ENCODE measurements around the gene RAX2.
A peak's percentile ranks its signal among the peaks of the same experiment; 100 is the strongest.
"Not testable (repeated sequence)": the region's sequence is repeated elsewhere in the genome, so short reads cannot be mapped to it uniquely, and the experiment has no call there.

RAX2 gene

DNA sequence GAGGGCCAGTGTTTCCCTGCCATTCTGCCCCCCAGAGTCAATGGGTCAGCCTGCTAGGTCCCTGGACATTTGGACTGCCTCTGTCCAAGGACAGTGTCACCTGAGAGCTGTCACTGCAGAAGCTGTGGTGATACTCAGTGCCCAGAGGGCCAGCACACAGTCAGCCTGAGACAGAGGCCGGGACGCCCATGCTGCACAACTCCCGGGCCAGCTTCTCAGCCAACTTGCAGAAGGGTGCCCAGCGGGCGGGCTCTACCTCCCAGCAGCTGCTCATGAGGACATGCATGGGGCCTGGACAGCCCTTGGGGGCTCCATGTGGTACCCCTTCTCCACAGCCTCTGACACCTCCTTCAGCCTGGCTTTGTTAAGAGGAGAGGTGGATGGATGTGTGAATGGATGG lies 3.8 kb upstream of the RAX2 start:
- DNase-seq = no peak

DNA sequence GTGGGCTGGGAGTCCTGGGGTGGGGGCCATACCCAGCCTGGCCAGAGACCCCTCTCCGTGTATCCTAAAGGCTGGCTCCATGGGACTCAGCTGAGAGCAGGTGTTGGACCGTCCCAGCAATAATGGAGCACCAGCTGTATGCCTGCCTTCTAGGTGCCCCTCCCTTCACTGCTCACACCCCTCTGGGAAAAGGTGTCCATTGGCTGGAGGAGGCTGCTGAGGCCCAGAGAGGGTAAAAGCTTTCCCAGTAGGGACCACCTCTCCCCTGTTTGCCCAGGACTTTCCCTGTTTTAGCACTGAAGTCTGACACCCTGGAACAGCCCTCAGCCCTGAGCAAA lies 3.3 kb upstream of the RAX2 start:
- no peak for DNase-seq

DNA sequence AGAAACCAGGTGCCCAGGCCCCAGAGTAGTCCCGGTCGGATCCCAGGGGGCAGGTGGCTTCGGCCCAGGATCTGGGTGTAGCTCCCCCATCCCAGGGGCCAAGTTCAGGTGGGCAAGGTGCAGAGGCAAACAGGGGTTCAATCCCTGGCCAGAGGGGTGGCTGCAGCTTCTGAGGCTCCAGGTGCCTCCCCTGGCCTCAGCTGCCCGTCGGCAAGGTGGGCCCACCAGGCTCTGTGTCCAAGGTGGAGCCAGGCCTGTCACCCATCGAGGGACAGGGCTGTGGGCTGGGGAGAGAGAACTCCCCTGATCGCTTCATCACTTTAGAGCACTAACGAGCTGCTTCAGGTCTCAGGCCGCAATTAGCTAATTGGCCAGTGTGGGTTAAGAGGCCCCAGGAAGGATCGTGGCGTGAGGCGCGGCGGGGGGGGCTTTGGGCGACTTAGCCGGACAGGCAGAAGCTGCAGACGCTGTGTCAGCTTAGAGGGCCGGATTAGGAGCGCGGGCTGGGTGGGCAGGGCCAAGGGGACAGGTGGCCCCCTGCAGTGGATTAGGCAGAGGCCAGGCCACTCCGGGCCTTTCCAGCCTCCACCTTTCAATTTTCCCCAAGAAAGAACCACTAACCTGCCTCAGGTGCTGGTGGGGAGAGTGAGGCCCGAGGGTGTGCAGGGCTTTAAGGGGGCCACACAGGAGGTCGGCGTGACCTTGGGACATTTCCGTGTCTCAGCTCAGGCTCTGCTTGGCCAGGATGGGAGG lies 2.8 kb upstream of the RAX2 start:
- DNase-seq = no peak

DNA sequence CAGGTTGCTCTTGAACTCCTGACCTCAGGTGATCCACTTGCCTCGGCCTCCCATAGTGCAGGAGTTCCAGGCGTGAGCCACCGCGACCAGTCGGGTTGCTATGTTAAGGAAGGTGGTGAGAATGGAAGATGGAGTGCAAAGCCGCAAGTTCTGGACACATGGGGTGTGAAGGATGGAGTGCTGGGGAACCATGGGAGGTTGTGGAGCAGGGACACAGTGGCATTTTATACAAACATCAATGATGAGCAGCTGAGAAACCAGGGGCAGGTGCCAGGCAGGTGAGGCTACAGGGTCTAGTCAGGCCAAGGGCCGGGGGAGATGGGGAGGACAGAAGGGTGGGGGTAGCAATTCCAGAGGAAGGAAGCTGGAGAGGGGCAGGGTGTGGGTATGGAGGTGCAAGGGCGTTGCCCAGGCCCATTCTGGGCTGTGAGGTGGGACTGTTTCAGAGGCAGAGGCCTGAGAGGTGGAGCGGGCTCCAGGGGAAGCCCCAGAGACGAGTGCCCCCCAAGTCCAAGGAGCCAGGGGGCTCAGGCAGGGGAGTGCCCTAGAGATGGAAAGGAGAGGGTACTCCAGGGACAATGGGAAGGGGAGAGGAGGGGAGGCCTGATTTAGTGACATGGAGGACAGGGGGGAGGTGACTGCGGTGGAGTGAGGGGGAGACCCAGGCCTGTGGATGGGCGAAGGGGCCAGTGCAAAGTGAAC lies 1.9 kb upstream of the RAX2 start:
- no peak for DNase-seq

DNA sequence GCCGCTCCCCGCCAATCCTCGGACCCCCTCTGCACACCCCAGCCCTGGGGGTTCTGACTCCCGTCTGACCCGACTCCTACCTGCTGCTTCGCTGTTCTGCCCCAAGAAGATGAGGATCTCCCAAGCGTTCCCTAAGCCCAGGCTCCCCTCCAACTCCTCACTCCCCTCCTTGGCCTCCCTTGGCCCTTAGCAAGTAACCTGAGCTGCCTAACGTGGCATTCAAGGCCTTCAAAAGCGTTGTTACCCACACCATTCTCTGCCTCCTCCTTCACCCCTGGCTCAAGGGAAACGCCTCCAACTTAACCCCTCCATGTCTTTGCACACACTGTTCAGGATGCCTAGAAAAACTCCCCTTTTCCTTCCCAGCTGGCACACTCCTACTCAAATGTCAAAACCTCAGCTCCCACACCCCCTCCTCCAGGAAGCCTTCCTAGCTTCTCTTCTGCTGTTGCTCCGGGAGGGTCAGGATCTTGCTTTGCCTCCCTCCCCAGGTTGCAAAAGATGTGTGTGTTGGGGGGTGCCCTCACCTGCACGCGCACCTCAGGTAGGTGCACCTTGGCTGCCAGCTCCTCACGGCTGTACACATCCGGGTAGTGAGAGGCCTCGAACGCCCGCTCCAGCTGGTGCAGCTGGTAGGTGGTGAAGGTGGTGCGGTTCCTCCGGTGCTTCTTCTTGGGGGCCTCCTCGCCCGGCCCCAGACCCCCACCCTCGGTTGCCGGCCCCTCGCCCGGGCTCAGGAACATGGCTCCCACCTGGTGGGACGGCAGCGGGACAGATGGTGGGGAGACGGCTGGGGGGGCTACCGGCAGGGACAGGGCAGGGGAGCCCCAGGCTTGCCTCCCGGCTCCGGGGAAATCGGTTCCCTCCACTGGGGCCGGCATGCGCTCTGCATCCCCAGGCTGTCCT lies 775 bp downstream of the RAX2 start:
- DNase-seq = no peak

- no peak for DNase-seq
Observed at GRCh38 chr19:3770136-3770999, 1.7 kb downstream of the RAX2 start.

DNA sequence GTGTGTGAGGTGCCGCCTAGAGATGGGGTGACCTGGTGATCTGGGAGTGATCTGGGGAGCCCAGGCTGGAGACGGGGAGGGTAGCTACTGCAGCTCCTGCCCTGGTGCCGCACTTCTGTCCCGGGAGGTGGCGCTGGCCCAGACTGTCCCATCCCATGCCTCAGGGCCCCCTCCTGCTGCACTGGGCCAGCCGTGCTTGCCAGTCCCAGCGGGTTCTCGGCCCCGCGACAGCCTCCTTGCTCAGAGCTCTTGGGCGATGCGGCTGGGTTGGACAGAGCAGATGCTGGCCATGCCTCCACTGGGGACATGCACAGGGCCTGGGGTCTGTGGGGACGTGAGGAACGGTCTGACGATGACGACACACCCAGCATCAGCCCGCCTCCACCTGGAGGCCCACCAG lies 2.5 kb downstream of the RAX2 start:
- no peak for DNase-seq

DNA sequence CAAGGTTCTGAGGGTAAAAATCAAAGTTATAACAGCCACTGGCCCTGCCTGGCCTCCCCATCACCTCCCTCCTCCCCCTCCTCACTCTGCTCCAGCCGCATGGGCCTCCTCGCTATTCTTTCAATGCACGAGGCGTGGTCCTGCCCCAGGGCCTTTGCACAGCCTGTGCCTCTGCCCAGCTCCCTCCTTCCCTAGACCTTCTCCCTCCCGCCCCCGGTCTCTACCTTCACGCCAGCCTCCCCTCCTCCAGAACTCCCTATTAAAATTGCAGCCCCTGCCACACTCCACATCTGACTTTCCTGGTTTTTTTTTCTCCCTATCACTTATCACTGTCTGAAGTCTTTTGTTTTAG lies 3.3 kb downstream of the RAX2 start:
- DNase-seq = no peak

DNA sequence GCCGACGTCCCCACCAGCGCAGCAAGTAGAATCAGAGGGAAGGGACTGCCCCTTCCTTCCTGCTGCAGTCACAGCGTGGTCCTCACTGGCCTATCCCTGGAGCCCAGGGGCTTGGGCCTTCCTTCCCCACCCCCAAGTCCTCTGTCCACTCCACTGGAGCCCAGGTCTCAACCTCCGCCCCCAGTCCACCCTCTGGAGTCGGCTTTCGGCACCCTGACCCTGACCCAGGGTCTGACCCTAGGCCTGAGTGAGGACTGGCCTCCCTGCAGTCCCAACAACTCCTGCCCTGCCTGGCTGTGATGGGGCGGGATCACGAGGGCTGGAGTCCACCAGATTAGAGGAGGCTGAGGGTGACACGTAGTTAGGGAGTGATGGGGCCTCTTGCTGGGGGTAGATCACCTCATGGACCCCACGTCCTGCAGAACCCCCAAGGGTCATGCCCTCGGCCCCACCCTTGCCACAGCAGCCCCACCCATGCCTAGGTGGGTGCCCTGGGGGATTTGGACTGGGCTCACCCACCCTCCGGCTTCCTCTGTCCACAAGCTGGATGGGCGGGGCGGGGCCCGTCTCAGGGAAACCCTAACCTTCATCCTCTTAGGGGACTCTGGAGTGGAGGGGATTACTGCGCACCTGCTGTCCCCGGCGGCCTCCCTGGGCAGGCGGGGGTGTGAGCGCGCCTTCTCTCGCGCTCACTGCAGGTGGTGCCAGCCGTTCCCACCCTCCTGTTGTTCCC lies 3.8 kb downstream of the RAX2 start:
- no peak for DNase-seq

GRCh38 chr19:3767050-3767449 lies 5.0 kb downstream of the RAX2 start:
- DNase-seq = no peak

GRCh38 chr19:3766520-3766919 lies 5.5 kb downstream of the RAX2 start:
- DNase-seq = no peak

DNA sequence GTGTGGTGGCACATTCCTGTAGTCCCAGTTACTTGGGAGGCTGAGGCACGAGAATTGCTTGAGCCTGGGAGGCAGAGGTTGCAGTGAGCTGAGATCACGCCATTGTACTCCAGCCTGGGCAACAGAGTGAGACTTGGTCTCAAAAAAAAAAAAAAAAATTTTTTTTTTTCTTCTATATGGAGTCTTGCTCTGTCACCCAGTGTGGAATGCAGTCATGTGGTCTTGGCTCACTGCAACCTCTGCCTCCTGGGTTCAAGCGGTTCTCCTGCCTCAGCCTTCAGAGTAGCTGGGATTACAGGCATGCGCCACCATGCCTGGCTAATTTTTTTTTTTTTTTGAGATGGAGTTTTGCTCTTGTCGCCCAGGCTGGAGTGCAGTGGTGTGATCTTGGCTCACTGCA lies 6.3 kb downstream of the RAX2 start:
- DNase-seq = not testable (repeated sequence)

DNA sequence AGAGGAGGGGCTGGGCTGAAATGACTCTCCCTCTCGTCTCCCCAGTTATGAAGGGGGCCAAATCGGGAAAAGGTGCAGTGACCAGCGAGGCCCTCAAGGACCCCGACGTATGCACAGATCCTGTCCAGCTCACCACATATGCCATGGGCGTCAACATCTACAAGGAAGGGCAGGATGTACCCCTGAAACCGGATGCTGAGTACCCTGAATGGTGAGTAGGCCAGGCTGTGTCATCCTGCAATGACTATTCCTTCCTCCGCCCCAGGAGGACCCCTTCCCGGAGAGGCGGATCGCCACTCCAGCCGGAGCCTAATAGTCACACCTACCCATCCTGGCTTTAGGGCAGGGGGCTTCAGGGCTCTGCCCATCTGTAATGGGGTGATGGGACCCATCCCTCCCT lies 6.9 kb downstream of the RAX2 start:
- no peak for DNase-seq

DNA sequence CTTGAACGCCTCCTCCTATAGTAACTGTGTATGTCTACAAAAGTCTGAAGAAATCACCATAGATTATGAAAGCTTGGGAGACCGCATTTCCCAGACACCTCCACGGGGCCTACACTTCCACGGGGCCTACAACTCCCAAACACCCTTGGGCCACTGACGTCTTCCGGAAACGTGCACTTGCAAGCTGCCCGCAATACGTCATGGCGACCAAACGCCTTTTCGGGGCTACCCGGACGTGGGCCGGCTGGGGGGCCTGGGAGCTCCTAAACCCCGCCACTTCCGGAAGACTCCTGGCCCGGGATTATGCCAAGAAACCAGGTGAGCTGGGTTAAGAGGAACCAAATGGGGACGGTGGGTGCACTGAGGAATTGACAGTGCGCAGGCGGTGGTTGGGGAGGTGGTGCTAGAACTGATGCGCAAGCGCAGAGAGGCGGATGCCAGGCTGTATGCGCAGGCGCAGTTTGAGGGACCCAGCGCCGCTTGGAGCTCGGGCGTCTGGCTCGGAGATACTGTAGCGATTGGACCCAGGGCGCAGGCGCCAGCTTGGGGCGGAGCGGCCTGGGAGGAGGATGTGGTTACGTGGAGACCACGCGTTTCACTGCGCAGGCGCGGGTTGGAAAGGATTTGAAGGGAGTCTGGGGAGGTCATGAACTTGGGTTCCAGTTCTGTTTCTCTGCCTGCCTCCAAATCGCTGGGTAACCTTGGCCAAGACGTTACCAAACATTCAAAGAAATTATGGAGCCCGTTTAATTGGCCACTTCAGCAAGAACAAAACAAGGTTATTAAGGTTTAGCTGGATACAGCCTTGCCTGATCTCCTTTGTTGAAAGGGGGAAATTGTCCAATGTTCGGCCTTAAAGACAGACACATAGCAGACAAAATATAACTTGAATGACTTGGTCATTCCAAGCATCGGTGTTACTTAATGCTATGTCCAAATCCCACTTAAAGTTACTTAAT lies 9.2 kb downstream of the RAX2 start, which contains the start of gene MRPL54:
Gene MRPL54 (plus strand): TSS at position 182 of the 959 bp plus-strand sequence. CDS start 19 bp downstream, at position 201.
- peak; percentile 99 for DNase-seq

- no peak for DNase-seq
Observed at GRCh38 chr19:3762130-3762473, 9.9 kb downstream of the RAX2 start.

- peak; percentile 95 for DNase-seq
Observed at GRCh38 chr19:3761382-3762129, 10.5 kb downstream of the RAX2 start, which contains the start of gene APBA3. TSS of gene APBA3 (minus strand) at chr19:3761692. CDS start at chr19:3760264, 1,428 bp downstream.

DNA sequence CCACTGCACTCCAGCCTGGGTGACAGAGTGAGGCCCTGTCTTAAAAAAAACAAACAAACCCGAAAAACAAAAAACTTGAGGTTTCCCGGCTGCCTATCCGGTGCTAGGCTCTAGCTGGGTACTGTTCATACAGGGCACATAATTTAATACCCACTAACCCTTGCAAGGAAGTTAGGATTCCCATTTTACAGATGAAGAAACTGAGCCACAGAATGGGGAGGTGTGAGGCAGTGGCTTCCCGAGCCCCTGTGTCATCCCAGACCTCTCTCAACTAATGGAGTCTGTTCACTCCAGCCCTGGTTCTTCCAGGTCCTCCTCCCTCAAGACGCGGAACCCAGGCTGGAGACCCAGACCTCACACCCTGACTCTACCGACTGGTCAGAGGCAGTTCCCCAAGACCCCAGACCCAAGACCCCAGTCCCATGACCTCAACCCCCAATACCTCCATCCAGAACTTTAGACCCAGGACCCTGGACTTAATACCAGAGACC lies 11.1 kb downstream of the RAX2 start:
- DNase-seq = no peak

DNA sequence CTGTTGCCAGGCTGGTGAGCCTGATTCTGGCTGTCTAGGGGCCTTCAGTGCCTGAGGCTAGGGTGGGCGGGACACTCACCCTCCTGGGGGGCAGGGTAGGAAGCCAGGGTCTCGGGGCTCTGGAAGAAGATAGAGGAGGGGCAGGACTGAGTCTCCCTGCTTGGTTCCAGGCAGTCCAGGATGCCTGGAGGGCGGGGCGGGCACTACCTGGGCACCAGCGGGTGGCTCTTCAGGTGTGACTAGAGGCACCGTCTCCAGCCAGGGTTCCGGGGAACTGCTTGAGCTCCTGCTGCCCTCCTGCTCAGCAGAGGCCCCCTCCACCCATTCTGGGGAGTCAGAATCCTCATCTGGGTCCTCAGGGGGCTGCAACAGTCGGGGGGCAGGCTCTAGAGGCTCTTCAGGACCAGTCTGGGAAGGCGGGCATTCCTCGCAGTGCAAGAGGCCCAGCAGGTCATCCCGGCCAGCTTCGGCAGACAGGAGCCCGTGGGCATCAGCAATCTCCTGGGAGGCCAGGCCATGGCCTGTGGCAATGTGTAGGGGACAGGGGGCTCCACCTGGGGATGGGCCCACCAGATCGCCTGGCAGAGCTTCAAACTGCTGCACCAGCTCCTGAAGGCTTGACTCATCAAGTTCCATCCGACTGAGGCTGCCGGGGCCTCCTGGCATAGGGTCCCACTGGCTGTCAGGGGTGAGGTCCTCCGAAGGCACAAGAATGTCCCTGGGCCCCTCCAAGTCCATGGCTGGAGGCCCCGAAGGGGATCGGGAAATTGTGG lies 12.4 kb downstream of the RAX2 start:
- no peak for DNase-seq

- DNase-seq = not testable (repeated sequence)
Observed at GRCh38 chr19:3758297-3758696, 13.7 kb downstream of the RAX2 start.

All from activated T-cell treated with anti-CD3 and anti-CD28 coated beads for 4 hours (primary cell).